GM21390 (cell line): ENCODE results near the gene NPFFR1.
"Not testable (repeated sequence)": the region's sequence is repeated elsewhere in the genome, so short reads cannot be mapped to it uniquely, and the experiment has no call there.

ENCODE experiments used
- ATAC-seq: cut with Tn5 transposase; IDR thresholded peaks from one replicate; pipeline ENCODE4 v1.9.1; 2021; ENCODE audit not compliant: unreplicated experiment

NPFFR1 gene

DNA sequence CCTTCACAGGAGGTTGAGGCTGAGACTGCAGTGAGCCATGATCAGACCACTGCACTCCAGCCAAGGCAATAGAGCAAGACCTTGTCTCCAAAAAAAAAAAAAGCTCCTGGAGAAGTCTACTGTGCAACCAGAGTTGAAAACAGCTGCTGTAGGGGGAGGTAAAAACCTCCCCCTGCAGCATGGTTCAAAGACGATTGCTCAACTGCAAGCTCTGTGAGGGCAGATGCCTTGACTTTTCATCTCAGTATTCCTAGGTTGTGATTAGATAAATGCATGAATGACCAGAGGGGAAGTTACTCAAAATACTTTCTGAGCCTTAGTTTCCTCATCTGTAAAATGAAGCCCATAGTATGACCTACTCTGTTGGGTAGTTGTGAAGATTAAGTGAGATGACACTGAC lies 25.6 kb downstream of the NPFFR1 start:
- no peak for ATAC-seq

GRCh38 chr10:70257816-70258215 lies 26.0 kb downstream of the NPFFR1 start:
- ATAC-seq = not testable (repeated sequence)

- ATAC-seq = no peak
Observed at GRCh38 chr10:70256463-70256862, 27.3 kb downstream of the NPFFR1 start.

DNA sequence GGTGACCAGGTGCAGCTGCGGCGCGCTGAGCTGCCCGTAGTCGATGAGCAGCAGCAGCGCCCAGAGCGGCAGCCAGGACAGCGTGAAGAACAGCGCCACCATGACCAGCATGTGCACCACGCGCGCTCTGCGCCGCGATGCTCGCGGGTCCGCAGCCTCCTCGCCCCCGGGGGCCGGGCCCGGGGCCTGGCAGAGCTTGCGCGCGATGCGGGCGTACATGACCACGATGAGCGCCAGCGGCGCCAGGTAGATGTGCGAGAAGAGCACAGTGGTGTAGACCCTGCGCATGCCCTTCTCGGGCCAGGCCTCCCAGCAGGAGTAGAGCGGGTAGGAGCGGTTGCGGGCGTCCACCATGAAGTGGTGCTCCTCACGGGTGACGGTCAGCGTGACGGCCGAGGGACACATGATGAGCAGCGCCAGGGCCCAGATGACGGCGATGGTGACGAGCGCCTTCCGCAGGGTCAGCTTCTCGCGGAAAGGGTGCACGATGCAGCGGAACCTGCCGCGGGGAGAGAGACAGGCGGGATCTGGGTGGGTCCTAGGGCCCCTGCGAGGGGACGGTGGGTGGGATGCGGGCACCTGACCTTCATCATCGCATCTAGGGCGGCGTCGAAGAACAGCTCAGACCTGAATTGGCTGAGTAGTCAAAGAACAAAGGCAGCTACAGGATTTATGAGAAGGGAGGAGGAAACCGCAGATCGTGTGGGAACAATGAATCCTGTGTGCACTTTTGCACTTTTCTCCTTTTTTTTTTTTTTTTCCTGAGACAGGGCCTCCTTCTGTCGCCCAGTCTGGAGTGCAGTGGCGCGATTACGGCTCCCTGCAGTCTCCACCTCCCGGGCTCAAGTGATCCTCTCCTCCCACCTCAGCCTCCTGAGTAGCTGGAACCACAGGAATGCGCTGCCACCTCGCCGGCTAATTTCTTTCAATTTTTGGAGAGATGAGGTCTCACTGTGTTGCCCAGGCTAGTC lies 28.2 kb downstream of the NPFFR1 start:
- no peak for ATAC-seq

DNA sequence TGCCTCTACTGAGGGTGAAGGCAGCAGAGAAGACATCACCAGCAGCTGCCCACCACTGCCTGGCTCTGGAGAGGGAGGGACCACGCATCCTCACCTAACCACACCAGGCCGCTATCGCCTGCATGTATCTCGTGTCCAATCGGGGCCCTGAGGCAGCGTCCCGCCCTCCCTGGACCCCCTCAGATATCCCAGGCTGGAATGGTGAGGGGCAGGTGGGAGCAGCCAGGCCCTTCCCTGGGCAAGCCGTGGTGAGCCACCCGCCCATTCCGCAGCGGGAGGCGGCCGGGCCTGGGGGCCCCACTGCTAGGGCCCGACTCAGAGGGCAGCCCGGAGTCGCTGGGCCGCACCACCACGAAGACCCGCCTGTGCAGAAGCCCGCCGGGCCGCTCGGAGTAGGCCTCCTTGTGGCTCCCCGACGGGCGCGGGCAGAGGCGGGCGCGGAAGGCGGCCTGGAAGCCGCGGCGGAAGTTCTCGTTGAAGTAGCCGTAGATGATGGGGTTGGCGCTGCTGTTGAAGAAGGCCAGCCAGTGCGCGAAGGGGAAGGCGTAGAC lies 29.0 kb downstream of the NPFFR1 start:
- no peak for ATAC-seq

- ATAC-seq = no peak
Observed at GRCh38 chr10:70253878-70254765, 29.7 kb downstream of the NPFFR1 start.

- no peak for ATAC-seq
Observed at GRCh38 chr10:70250961-70251680, 32.7 kb downstream of the NPFFR1 start.

DNA sequence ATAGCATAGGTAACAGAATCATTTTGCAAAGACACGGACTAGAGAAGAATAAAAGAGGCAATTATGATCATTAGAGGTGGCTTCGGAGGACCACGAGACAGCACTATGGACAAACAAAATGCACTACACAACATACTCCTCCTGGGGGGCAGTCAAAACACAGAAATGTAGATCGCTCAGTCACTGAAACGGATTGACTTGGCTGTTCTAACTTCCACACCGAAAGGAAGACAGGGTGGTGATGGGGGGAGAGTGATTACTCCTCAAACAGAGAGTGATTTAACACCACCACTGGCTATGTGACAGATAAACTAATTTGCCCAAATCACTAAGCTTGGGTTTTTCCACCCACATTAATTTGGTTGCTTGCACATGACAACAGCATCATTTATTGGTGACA lies 36.4 kb downstream of the NPFFR1 start:
- ATAC-seq = no peak

DNA sequence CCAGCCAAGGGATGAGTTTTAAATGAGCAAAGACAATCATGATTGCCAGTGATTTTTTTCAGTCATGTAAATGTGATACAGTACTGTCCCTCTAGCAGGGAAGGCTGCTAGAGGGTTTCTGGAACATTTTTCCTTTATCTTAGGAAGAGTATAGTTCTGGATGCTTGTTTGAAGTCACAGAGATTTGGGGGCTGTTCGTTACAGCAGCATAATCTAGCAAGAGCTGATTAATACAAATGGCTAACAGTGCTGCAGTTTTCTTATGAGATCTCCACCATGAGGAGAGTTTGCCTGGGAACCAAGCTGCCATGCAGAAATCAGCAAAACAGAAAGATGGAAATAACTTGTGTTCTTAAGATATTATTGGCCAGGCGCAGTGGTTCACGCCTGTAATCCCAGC lies 42.7 kb downstream of the NPFFR1 start:
- ATAC-seq = no peak

DNA sequence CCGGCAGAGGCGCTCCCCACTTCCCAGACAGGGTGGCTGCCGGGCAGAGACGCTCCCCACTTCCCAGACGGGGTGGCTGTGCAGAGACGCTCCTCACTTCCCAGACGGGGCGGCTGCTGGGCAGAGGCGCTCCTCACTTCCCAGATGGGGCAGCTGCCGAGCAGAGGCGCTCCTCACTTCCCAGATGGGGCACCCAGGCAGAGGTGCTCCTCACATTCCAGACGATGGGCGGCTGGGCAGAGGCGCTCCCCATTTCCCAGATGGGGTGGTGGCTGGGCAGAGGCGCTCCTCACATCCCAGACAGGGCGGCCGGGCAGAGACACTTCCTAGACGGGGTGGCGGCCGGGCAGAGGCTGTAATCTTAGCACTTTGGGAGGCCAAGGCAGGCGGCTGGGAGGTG lies 43.8 kb downstream of the NPFFR1 start:
- ATAC-seq = not testable (repeated sequence)

DNA sequence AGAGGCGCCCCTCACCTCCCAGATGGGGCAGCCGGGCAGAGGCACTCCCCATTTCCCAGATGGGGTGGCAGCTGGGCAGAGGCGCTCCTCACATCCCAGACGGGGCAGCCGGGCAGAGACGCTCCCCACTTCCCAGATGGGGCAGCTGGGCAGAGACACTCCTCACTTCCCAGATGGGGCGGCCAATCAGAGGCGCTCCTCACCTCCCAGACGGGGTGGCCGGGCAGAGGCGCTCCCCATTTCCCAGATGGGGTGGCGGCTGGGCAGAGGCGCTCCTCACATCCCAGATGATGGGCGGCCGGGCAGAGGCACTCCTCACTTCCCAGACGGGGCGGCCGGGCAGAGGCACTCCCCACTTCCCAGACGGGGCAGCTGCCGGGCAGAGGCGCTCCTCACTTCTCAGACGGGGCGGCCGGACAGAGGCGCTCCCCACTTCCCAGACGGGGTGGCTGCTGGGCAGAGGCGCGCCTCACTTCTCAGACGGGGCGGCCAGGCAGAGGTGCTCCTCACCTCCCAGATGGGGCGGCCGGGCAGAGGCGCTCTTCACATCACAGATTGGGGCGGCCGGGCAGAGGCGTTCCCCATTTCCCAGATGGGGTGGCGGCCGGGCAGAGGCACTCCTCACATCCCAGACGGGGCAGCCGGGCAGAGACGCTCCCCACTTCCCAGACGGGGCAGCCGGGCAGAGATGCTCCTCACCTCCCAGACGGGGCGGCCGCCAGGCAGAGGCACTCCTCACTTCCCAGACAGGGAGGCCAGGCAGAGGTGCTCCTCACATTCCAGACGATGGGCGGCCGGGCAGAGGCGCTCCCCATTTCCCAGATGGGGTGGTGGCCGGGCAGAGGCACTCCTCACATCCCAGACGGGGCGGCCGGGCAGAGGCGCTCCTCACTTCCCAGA lies 44.5 kb downstream of the NPFFR1 start:
- ATAC-seq = not testable (repeated sequence)

- not testable (repeated sequence) for ATAC-seq
Observed at GRCh38 chr10:70237958-70238536, 45.8 kb downstream of the NPFFR1 start.

- no peak for ATAC-seq
Observed at GRCh38 chr10:70234668-70235447, 48.9 kb downstream of the NPFFR1 start.

DNA sequence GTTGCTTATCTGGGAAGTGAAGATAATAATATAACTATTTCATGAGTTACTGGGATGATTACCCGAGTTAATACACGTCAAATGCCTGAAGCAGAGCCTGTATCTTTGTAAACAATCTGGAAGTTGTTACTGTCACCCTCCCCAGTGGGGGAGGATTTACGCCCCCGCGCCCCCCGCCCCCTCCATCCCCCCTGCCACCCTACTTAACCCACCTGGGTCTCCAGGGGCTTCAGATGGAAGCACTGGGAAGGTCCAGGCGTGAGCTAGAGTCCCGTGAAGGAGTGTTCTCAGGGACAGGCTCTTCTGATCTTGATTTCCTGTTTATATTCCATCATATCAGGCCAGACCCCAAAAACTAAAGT lies 49.9 kb downstream of the NPFFR1 start:
- ATAC-seq = no peak

- peak; percentile 90 for ATAC-seq
Observed at GRCh38 chr10:70233109-70233938, 50.5 kb downstream of the NPFFR1 start, which contains the start of gene PPA1. Gene PPA1 (minus strand): TSS chr10:70233429. CDS start chr10:70233327, 102 bp downstream.

DNA sequence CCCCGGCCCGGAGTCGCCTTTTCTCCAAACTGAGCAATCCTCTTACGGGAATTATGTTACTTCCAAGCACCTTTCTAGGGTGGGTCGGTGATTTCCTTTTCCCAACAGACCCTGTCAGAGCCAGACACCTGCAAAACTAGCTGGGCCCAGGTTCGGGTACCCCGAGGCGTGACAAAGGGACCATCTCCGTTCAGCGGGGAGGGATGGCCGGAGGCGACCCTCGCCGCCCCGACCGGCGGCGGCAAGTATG lies 51.0 kb downstream of the NPFFR1 start:
- ATAC-seq = no peak

DNA sequence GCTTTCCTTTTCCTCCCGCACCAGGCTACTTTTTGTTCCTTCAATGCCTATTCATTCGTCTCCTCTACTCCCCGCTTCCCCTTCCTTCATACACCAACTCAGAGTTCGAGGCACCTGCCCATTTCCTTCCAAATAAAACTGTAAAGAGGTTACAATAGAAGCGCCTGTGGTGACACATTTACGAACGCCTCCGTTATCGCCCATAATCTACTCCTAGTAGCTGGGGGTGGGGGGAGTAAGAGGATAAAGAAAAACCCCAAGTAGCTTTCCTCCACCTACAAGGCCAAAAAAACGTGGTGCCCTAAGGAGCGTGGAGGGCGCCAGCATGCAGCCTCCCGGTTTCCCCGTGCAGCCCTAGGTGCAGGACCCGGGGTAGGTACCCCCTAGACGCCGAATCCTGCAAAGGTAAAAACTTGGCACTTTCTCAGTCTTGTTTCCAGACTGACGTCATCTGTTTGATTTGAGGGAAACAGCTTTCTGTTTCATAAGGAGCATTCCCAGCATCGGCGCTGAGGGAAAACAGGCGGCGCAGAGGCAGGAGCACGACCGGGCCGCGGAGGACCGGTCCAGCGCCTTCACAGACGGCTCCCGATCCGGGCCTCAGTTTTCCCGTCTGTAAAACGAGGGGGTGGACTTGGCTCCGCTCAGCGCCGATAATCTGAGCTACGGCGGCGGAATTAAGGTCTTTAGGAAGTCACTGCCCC lies 51.5 kb downstream of the NPFFR1 start:
- ATAC-seq = no peak
